ENCODE results near the gene ATXN1. TPM values are rescaled to one million over a fixed set of nuclear protein-coding genes. Genes with fewer than 3 reads are reported as not detected.
A peak's percentile ranks its signal among the peaks of the same experiment; 100 is the strongest.

The ATXN1 gene
- total RNA-seq, 1 experiment from 2014 or later, result 25.6 TPM

DNA sequence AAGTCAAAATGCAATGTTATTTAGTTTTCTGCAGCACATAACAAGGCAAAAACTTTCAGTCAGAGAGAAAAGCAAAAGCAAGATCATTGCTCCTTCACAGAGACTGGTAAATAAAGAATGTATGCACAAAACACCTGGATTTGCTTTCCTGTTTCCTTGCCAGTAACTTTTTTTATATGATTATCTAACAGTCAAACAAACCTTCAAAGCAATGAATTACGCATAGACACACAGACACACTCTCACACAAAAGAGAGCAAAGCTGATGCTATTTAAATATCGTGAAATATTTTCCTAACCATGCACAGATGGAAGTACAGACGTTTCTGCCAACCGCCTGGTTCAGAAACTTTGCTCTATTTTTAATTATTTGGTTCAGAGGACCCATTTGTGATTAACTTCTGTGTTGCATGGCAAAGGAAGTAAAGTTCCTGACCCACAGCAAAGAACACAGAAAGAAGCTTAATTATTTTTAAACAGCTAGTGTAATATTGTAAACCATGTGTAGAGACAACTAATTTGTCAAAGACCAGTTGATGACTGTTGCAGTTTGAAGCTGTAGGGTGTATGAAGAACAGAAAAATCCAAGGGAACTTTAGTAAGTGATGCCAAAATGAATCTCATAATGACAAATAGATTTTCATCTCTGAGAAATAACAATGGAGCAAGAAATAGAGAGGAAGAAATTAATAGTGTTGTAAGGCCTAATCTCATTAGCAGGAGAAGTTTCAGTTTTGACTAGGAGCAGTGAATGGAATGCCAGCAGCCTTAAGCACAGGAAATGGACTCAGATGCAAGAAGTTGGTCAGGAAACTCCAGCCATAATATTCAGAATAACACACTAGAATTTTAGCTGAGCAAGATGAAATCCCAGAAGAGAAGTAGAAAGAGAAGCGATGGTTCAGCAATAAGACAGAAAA, 24.1 kb downstream of the ATXN1 start:
- BruUV-seq (replicated peaks), result no TSS peak
- H3K4me3 ChIP-seq (ENCODE audit: low read depth, low read length, poor library complexity, severe bottlenecking), result peak overlapping the region; percentile 9
- no peaks in the 10 kb centered on the region for H3K9me3 ChIP-seq (ENCODE audit: low read depth, low read length, poor library complexity, severe bottlenecking)
- H3K27ac ChIP-seq (ENCODE audit: low read depth, low read length, poor library complexity, severe bottlenecking), result peak overlapping the region; percentile 67
- DNase-seq (ENCODE audit: low spot score), result peak; percentile 93
- H3K27me3 ChIP-seq (replicated peaks; ENCODE audit: insufficient read depth, low read depth, low read length, poor library complexity), result no peaks in the 10 kb centered on the region
- TF ChIP-seq, protein P1, sequence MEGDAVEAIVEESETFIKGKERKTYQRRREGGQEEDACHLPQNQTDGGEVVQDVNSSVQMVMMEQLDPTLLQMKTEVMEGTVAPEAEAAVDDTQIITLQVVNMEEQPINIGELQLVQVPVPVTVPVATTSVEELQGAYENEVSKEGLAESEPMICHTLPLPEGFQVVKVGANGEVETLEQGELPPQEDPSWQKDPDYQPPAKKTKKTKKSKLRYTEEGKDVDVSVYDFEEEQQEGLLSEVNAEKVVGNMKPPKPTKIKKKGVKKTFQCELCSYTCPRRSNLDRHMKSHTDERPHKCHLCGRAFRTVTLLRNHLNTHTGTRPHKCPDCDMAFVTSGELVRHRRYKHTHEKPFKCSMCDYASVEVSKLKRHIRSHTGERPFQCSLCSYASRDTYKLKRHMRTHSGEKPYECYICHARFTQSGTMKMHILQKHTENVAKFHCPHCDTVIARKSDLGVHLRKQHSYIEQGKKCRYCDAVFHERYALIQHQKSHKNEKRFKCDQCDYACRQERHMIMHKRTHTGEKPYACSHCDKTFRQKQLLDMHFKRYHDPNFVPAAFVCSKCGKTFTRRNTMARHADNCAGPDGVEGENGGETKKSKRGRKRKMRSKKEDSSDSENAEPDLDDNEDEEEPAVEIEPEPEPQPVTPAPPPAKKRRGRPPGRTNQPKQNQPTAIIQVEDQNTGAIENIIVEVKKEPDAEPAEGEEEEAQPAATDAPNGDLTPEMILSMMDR (conservative IDR thresholded peaks at IDR 0.05; ENCODE audit: low read depth, low read length), result no peak
- TF ChIP-seq EZH2 (IDR thresholded peaks at IDR 0.05; ENCODE audit: borderline replicate concordance, low read depth, low read length, poor library complexity, severe bottlenecking), result no peak
- ChIA-PET CTCF (interaction anchor here (0.7 kb wide), 1 partner anchor 484 kb away, joined by 3 read pairs; no protein-coding TSS in a partner anchor), POLR2A (ENCODE audit: low non-redundant PET) (interaction anchor here (0.6 kb wide), 1 partner anchor 12 kb away, joined by 3 read pairs; no protein-coding TSS in a partner anchor)
- H3K4me1 ChIP-seq (ENCODE audit: insufficient read depth, low read length, poor library complexity, severe bottlenecking), result peaks cover 58% of the 10 kb centered on the region
- intact Hi-C loops (cut with micrococcal nuclease; ENCODE audit: unreplicated experiment), result no loop called here
- H3K36me3 ChIP-seq (ENCODE audit: insufficient read depth, low read length, poor library complexity, severe bottlenecking), result no peaks in the 10 kb centered on the region

DNA sequence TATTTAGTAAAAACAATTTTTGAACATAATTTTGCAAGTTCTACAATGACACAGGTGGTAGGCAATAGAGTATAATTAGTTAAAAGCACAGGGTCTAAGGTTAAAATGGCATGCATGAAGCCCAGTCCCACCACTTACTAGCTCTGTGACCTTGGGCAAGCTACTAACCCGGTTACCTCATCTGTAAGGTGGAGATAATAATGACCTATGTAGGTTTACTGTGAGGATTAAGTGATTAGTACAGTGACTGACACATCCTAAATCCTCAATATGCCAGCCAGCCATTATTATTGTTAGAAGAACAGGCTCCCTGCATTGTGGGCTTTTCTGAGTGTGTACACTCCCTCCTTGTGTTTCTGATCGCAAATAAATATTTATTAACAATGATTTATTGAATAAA, 26.2 kb downstream of the ATXN1 start:
- Histone ChIP-seq H3K27me3 (replicated peaks; ENCODE audit: insufficient read depth, low read depth, low read length, poor library complexity) (no peaks in the 10 kb centered on the region), H3K4me3 (ENCODE audit: low read depth, low read length, poor library complexity, severe bottlenecking) (no peak overlapping the region), H3K9me3 (ENCODE audit: low read depth, low read length, poor library complexity, severe bottlenecking) (no peaks in the 10 kb centered on the region), H3K36me3 (ENCODE audit: insufficient read depth, low read length, poor library complexity, severe bottlenecking) (no peaks in the 10 kb centered on the region), H3K4me1 (ENCODE audit: insufficient read depth, low read length, poor library complexity, severe bottlenecking) (peaks cover 68% of the 10 kb centered on the region), H3K27ac (ENCODE audit: low read depth, low read length, poor library complexity, severe bottlenecking) (no peak overlapping the region)
- BruUV-seq (replicated peaks), result no TSS peak
- intact Hi-C loops (cut with micrococcal nuclease; ENCODE audit: unreplicated experiment), result no loop called here
- no peak for DNase-seq (ENCODE audit: low spot score)
- ChIA-PET CTCF (no interaction called here), POLR2A (ENCODE audit: low non-redundant PET) (no interaction called here)
- no peak for TF ChIP-seq EZH2 (IDR thresholded peaks at IDR 0.05; ENCODE audit: borderline replicate concordance, low read depth, low read length, poor library complexity, severe bottlenecking)
- TF ChIP-seq, protein P1 (conservative IDR thresholded peaks at IDR 0.05; ENCODE audit: low read depth, low read length), result no peak

DNA sequence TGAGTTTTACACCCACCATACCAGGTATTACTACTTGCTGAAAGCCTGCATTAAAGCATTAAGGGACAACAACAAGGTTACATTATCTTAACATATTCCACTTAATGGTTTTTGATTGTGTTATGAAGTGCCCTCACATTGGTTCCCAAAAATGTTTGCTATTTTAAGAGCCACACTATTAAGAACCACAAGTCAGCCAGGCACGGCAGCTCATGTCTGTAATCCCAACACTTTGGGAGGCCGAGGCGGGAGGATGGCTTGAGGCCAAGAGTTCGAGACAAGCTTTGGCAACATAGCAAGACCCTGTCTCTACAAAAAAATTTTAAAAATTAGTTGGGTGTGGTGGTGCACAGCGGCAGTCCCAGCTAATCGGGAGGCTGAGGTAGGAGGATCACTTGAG, 28.2 kb downstream of the ATXN1 start:
- no peak for TF ChIP-seq EZH2 (IDR thresholded peaks at IDR 0.05; ENCODE audit: borderline replicate concordance, low read depth, low read length, poor library complexity, severe bottlenecking)
- TF ChIP-seq, protein P1 (conservative IDR thresholded peaks at IDR 0.05; ENCODE audit: low read depth, low read length), result no peak
- Histone ChIP-seq H3K4me1 (ENCODE audit: insufficient read depth, low read length, poor library complexity, severe bottlenecking) (peaks cover 61% of the 10 kb centered on the region), H3K27me3 (replicated peaks; ENCODE audit: insufficient read depth, low read depth, low read length, poor library complexity) (no peaks in the 10 kb centered on the region), H3K4me3 (ENCODE audit: low read depth, low read length, poor library complexity, severe bottlenecking) (no peak overlapping the region), H3K36me3 (ENCODE audit: insufficient read depth, low read length, poor library complexity, severe bottlenecking) (no peaks in the 10 kb centered on the region), H3K27ac (ENCODE audit: low read depth, low read length, poor library complexity, severe bottlenecking) (no peak overlapping the region), H3K9me3 (ENCODE audit: low read depth, low read length, poor library complexity, severe bottlenecking) (no peaks in the 10 kb centered on the region)
- POLR2A ChIA-PET (ENCODE audit: low non-redundant PET), result no interaction called here
- no TSS peak for BruUV-seq (replicated peaks)
- DNase-seq (ENCODE audit: low spot score), result no peak
- CTCF ChIA-PET, result no interaction called here
- intact Hi-C loops (cut with micrococcal nuclease; ENCODE audit: unreplicated experiment), result no loop called here
